ENCODE results near the gene BABAM2.

The BABAM2 gene

GRCh38 chr2:28343971-28344715, 453.6 kb downstream of the BABAM2 start:
- no peak for FAIRE-seq
- no peak for DNase-seq (ENCODE audit: extremely low spot score, insufficient read length, low read depth)

- FAIRE-seq (no peak), DNase-seq (ENCODE audit: extremely low spot score, insufficient read length, low read depth) (no peak)
Measured at GRCh38 chr2:28344756-28345373, 454.3 kb downstream of the BABAM2 start.

GRCh38 chr2:28345619-28346018, 455.1 kb downstream of the BABAM2 start:
- no peak for DNase-seq (ENCODE audit: extremely low spot score, insufficient read length, low read depth)
- no peak for FAIRE-seq

GRCh38 chr2:28346587-28346986, 456.1 kb downstream of the BABAM2 start:
- FAIRE-seq: no peak

GRCh38 chr2:28347193-28347592, 456.7 kb downstream of the BABAM2 start:
- FAIRE-seq: no peak
- DNase-seq (ENCODE audit: extremely low spot score, insufficient read length, low read depth): no peak

More at GRCh38 chr2:28346587-28346986, 456.1 kb downstream of the BABAM2 start:
- no peak for DNase-seq (ENCODE audit: extremely low spot score, insufficient read length, low read depth)

- FAIRE-seq: no peak
- DNase-seq (ENCODE audit: extremely low spot score, insufficient read length, low read depth): no peak
Measured at GRCh38 chr2:28347596-28347995, 457.1 kb downstream of the BABAM2 start.

- DNase-seq (ENCODE audit: extremely low spot score, insufficient read length, low read depth): no peak
- FAIRE-seq: no peak
Measured at GRCh38 chr2:28348149-28348567, 457.6 kb downstream of the BABAM2 start.

GRCh38 chr2:28348921-28349320, 458.4 kb downstream of the BABAM2 start:
- DNase-seq (ENCODE audit: extremely low spot score, insufficient read length, low read depth) (no peak), FAIRE-seq (no peak)

- DNase-seq (ENCODE audit: extremely low spot score, insufficient read length, low read depth) (no peak), FAIRE-seq (no peak)
Measured at GRCh38 chr2:28349546-28350165, 459.1 kb downstream of the BABAM2 start.

GRCh38 chr2:28350196-28350595, 459.7 kb downstream of the BABAM2 start:
- no peak for DNase-seq (ENCODE audit: extremely low spot score, insufficient read length, low read depth)
- no peak for FAIRE-seq

GRCh38 chr2:28350791-28351285, 460.3 kb downstream of the BABAM2 start:
- DNase-seq (ENCODE audit: extremely low spot score, insufficient read length, low read depth) (no peak), FAIRE-seq (no peak)

GRCh38 chr2:28351621-28352020, 461.1 kb downstream of the BABAM2 start:
- FAIRE-seq (no peak), DNase-seq (ENCODE audit: extremely low spot score, insufficient read length, low read depth) (no peak)

GRCh38 chr2:28352104-28352503, 461.6 kb downstream of the BABAM2 start:
- FAIRE-seq (no peak), DNase-seq (ENCODE audit: extremely low spot score, insufficient read length, low read depth) (no peak)

GRCh38 chr2:28352610-28353195, 462.2 kb downstream of the BABAM2 start:
- no peak for FAIRE-seq
- DNase-seq (ENCODE audit: extremely low spot score, insufficient read length, low read depth): no peak

- DNase-seq (ENCODE audit: extremely low spot score, insufficient read length, low read depth) (no peak), FAIRE-seq (no peak)
Measured at GRCh38 chr2:28354920-28355520, 464.5 kb downstream of the BABAM2 start.

- no peak for FAIRE-seq
- no peak for DNase-seq (ENCODE audit: extremely low spot score, insufficient read length, low read depth)
Measured at GRCh38 chr2:28355521-28356094, 465.1 kb downstream of the BABAM2 start.

GRCh38 chr2:28356095-28356911, 465.8 kb downstream of the BABAM2 start:
- no peak for FAIRE-seq
- DNase-seq (ENCODE audit: extremely low spot score, insufficient read length, low read depth): no peak

GRCh38 chr2:28357055-28357454, 466.5 kb downstream of the BABAM2 start:
- FAIRE-seq (no peak), DNase-seq (ENCODE audit: extremely low spot score, insufficient read length, low read depth) (no peak)
